ENCODE data around the gene GP9. TPM values are rescaled to one million over a fixed set of nuclear protein-coding genes. Genes with fewer than 3 reads are reported as not detected.
A peak's percentile ranks its signal among the peaks of the same experiment; 100 is the strongest.

GP9 gene
- total and polyA plus RNA-seq, 8 donors, result 1.1 to 2.7 (median 2.1) TPM; not detected in 1

DNA sequence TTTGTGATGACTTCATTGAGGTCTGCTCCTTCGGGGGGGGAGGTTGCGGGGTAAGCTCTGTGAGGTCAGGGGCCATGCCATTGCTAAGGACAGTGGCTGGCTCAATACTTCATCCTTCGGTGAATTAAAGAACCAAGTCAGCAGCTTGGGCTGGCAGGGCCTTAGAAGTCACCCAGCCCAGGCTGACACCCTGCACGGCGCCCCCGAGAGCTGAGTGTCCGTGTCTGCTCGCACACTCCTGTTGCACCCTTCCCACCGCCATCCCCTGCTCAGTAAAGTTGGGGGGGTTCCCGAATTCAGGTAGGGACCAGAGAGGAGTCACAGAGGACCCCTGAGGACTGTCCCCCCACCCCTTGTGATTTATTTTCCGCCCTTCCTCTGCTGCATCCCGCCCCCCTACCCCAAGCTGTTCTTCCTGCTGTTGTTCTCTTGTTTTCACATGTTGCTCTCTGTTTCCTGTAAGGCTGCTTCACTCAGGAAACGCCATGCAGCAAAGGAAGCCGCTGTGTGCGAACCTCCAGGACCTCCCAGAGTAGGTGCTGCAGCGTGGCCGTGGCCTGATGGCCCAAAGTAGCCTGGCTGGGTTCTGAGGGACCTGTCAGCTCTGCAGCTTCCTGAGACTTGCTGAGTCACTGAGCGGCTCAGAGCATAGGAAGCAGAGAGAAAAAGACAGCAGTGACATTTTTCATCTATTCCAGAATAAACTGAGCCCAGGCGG, 45.0 kb upstream of the GP9 start:
- ATAC-seq (peak; percentile 50), DNase-seq (peak in 2 of 4 donors; percentile 51 to 78)
- Histone ChIP-seq H3K27me3 (no peaks in the 10 kb centered on the region), H3K4me1 (peaks cover 18 to 26% of the 10 kb centered on the region in 2 donors), H3K27ac (peak overlapping the region; percentile 55 to 77), H3K36me3 (no peaks in the 10 kb centered on the region), H3K4me3 (no peak overlapping the region), H3K9me3 (no peaks in the 10 kb centered on the region)
- intact Hi-C loops (cut with DNase I), result no loop called here
- TF ChIP-seq, protein P1, sequence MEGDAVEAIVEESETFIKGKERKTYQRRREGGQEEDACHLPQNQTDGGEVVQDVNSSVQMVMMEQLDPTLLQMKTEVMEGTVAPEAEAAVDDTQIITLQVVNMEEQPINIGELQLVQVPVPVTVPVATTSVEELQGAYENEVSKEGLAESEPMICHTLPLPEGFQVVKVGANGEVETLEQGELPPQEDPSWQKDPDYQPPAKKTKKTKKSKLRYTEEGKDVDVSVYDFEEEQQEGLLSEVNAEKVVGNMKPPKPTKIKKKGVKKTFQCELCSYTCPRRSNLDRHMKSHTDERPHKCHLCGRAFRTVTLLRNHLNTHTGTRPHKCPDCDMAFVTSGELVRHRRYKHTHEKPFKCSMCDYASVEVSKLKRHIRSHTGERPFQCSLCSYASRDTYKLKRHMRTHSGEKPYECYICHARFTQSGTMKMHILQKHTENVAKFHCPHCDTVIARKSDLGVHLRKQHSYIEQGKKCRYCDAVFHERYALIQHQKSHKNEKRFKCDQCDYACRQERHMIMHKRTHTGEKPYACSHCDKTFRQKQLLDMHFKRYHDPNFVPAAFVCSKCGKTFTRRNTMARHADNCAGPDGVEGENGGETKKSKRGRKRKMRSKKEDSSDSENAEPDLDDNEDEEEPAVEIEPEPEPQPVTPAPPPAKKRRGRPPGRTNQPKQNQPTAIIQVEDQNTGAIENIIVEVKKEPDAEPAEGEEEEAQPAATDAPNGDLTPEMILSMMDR (IDR thresholded peaks at IDR 0.05), result no peak

- H3K27ac ChIP-seq, result peak overlapping the region; percentile 55 to 77
- intact Hi-C loops (cut with DNase I), result no loop called here
- no peak overlapping the region for H3K4me3 ChIP-seq
- H3K4me1 ChIP-seq, result peaks cover 18 to 26% of the 10 kb centered on the region in 2 donors
- H3K27me3 ChIP-seq, result no peaks in the 10 kb centered on the region
- DNase-seq (peak in 2 of 4 donors; percentile 54 to 63), ATAC-seq (peak; percentile 58)
- no peaks in the 10 kb centered on the region for H3K36me3 ChIP-seq
- no peaks in the 10 kb centered on the region for H3K9me3 ChIP-seq
- TF ChIP-seq, protein P1 (IDR thresholded peaks at IDR 0.05), result no peak
Observed at GRCh38 chr3:129016356-129016719, 44.2 kb upstream of the GP9 start.

GRCh38 chr3:129016720-129017483, 43.7 kb upstream of the GP9 start:
- H3K27me3 ChIP-seq, result no peaks in the 10 kb centered on the region
- no peaks in the 10 kb centered on the region for H3K36me3 ChIP-seq
- peak overlapping the region; percentile 55 to 77 for H3K27ac ChIP-seq
- peak in 1 of 4 donors; percentile 72 for DNase-seq
- peak; percentile 6 for ATAC-seq
- peaks cover 18 to 28% of the 10 kb centered on the region in 2 donors for H3K4me1 ChIP-seq
- intact Hi-C loops (cut with DNase I), result no loop called here
- H3K9me3 ChIP-seq, result no peaks in the 10 kb centered on the region
- no peak overlapping the region for H3K4me3 ChIP-seq
- TF ChIP-seq, protein P1 (IDR thresholded peaks at IDR 0.05), result no peak

DNA sequence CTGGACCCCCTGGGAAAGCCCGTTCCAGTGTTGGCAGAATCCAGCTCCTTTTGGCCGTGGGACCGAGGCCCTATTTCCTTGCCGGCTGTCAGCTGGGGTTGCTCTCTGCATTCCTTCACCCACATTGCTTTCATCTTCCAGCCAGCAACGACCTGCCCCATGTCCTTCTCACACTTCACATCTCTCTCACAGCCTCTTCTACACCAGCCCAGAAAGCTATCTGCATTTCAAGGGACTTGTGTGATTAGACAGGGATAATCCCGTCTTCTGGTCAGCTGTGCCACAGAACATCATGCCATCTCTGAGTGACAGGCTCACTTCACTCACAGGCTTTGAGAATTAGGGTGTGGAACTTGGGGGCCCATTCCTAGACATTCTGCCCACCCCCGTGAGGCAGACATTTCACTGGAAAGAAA, 43.1 kb upstream of the GP9 start:
- Histone ChIP-seq H3K36me3 (no peaks in the 10 kb centered on the region), H3K4me3 (no peak overlapping the region), H3K9me3 (no peaks in the 10 kb centered on the region), H3K27ac (peak overlapping the region; percentile 55 to 77), H3K4me1 (peaks cover 22 to 33% of the 10 kb centered on the region in 2 donors), H3K27me3 (no peaks in the 10 kb centered on the region)
- ATAC-seq, result no peak
- intact Hi-C loops (cut with DNase I), result no loop called here
- TF ChIP-seq, protein P1 (IDR thresholded peaks at IDR 0.05), result no peak
- no peak for DNase-seq

DNA sequence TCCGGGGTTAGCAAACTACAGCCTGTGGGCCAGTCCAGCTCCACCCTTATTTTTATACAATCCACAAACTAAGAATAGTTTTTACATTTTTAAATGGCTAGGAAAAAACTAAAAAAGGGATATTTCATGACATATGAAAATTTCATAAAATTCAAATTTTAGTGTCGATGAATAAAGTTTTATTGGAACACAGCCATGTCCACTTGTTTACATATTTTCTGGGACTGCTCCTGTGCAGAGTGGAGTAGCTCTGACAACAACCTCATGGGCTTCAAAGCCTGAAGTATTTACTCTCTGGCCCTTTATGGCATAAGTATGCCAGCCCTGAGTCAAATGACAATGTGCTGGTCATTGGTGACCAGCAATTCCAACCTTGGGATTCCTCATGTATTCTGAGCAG, 42.3 kb upstream of the GP9 start:
- H3K4me1 ChIP-seq, result peaks cover 23 to 41% of the 10 kb centered on the region in 2 donors
- DNase-seq (no peak), ATAC-seq (peak; percentile 7)
- no peaks in the 10 kb centered on the region for H3K9me3 ChIP-seq
- TF ChIP-seq, protein P1 (IDR thresholded peaks at IDR 0.05), result no peak
- no peaks in the 10 kb centered on the region for H3K36me3 ChIP-seq
- no peaks in the 10 kb centered on the region for H3K27me3 ChIP-seq
- H3K27ac ChIP-seq, result peak overlapping the region in 1 of 2 donors; percentile 16
- intact Hi-C loops (cut with DNase I), result no loop called here
- H3K4me3 ChIP-seq, result no peak overlapping the region

All from left lung (tissue), 10 donors.